HepG2 (cell line): ENCODE data around the gene CACNG7. TPM values are rescaled to one million over a fixed set of nuclear protein-coding genes. Genes with fewer than 3 reads are reported as not detected.

ENCODE experiments used
- AGO2 ChIP-seq: fragments of 200-400 bp; formaldehyde crosslinking; optimal IDR thresholded peaks from 2 replicates; pipeline ENCODE3; 2017; ENCODE audit warnings: mild to moderate bottlenecking, low read depth, low read length, moderate library complexity
- DDIT3 ChIP-seq: sonication (generic); formaldehyde crosslinking; IDR thresholded peaks from 2 replicates; pipeline ENCODE4 v1.4.0; 2020; ENCODE audit warnings: mild to moderate bottlenecking, missing genetic modification reagents
- FOXO4 ChIP-seq: sonication (generic); formaldehyde crosslinking; conservative IDR thresholded peaks from 2 replicates; pipeline ENCODE4 v1.8.1; 2023; ENCODE audit warnings: missing genetic modification reagents
- GATAD1 ChIP-seq: IDR thresholded peaks from 2 replicates; pipeline ENCODE4 v1.6.1; 2016; ENCODE audit warnings: missing genetic modification reagents, missing compliant biosample characterization
- PHB2 ChIP-seq: fragments of 450-650 bp; IDR thresholded peaks from 2 replicates; pipeline ENCODE4 v1.6.1; 2018; ENCODE audit not compliant: partially characterized antibody
- REL ChIP-seq: sonication (generic); formaldehyde crosslinking; conservative IDR thresholded peaks from 2 replicates; pipeline ENCODE4 v1.8.0; 2022; ENCODE audit warnings: mild to moderate bottlenecking, missing genetic modification reagents, moderate library complexity
- SP4 ChIP-seq: sonication (generic); formaldehyde crosslinking; IDR thresholded peaks from 2 replicates; pipeline ENCODE4 v1.8.1; 2023; ENCODE audit warnings: mild to moderate bottlenecking, missing genetic modification reagents
- SRF ChIP-seq: IDR thresholded peaks from 2 replicates; pipeline ENCODE4 v1.6.1; 2011; ENCODE audit warnings: mild to moderate bottlenecking, low read depth, low read length, moderate library complexity
- TEAD3 ChIP-seq: optimal IDR thresholded peaks from 2 replicates; pipeline ENCODE3; 2016; ENCODE audit warnings: borderline replicate concordance
- TFAP4 ChIP-seq: sonication (generic); IDR thresholded peaks from 2 replicates; pipeline ENCODE4 v1.6.1; 2016; ENCODE audit warnings: low read depth, borderline replicate concordance
- ZBTB7B ChIP-seq: sonication (generic); formaldehyde crosslinking; IDR thresholded peaks from 2 replicates; pipeline ENCODE4 v1.4.0; 2020; ENCODE audit warnings: missing genetic modification reagents
- ZFP91 ChIP-seq: sonication (generic); formaldehyde crosslinking; IDR thresholded peaks from 2 replicates; pipeline ENCODE4 v1.9.0; 2022; ENCODE audit warnings: missing genetic modification reagents, mild to moderate bottlenecking, borderline replicate concordance
- ZNF451 ChIP-seq: sonication (generic); formaldehyde crosslinking; IDR thresholded peaks from 2 replicates; pipeline ENCODE4 v1.5.0; 2020; ENCODE audit warnings: mild to moderate bottlenecking, missing genetic modification reagents
- ZNF609 ChIP-seq: sonication (generic); formaldehyde crosslinking; IDR thresholded peaks from 2 replicates; pipeline ENCODE4 v1.4.0; 2020; ENCODE audit warnings: mild to moderate bottlenecking, missing genetic modification reagents, borderline replicate concordance
- ZNF770 ChIP-seq: sonication (generic); formaldehyde crosslinking; IDR thresholded peaks from 2 replicates; pipeline ENCODE4 v1.5.0; 2020; ENCODE audit warnings: mild to moderate bottlenecking, missing genetic modification reagents
- ZNF790 ChIP-seq: sonication (generic); formaldehyde crosslinking; IDR thresholded peaks from 2 replicates; pipeline ENCODE4 v1.8.0; 2022; ENCODE audit warnings: missing genetic modification reagents, mild to moderate bottlenecking, borderline replicate concordance
- polyA plus RNA-seq, 8 experiments: library from polyadenylated mRNA; depleted of rRNA in 3 of 8; stranded (reverse) in 7 of 8; unstranded in 1 of 8; fragments of >200 nt; fragmentation: Illumina TruSeq in 4 of 8; extraction: Trizol in 4 of 8; gene quantifications; 2 replicates each; pipeline versions ENCODE4 v1.2.1 to v1.2.3, GENCODE V29; 2011 to 2016; ENCODE audit warnings: low read depth in 4 of 8, missing spikeins in 1 of 8, mixed read lengths in 1 of 8; ENCODE audit not compliant: insufficient read depth in 1 of 8
- total RNA-seq, 5 experiments: library from RNA; depleted of rRNA; stranded (reverse); fragments of >200 nt; fragmentation: Illumina TruSeq; extraction: Trizol; gene quantifications; 2 replicates each; pipeline ENCODE4 v1.2.3, GENCODE V29; 2016; ENCODE audit warnings: low read depth in 1 of 5

Gene CACNG7
- total and polyA plus RNA-seq, 2 of the 13 experiments (the other 11 are each of a cell fraction or from before 2014, with no cell fraction given) = not detected

- TF ChIP-seq ZNF609 (CRISPR knock-in tag) (peak; percentile 37; the same call in 1 of the 2 replicates), ZNF770 (CRISPR knock-in tag) (0 out of 2 replicates have a peak, but pooled peaks have one; percentile 19), TFAP4 (peak; percentile 39; the same call in 1 of the 2 replicates), SRF (peak; percentile 94), TEAD3 (peak; percentile 15), ZBTB7B (CRISPR knock-in tag) (no peak), ZNF451 (CRISPR knock-in tag) (0 out of 2 replicates have a peak, but pooled peaks have one; percentile 57), SP4 (peak; percentile 54; the same call in 1 of the 2 replicates), ZFP91 (CRISPR knock-in tag) (peak; percentile 76; the same call in 1 of the 2 replicates), DDIT3 (CRISPR knock-in tag) (0 out of 2 replicates have a peak, but pooled peaks have one; percentile 58), FOXO4 (CRISPR knock-in tag) (0 out of 2 replicates have a peak, but pooled peaks have one; percentile 60), AGO2 (peak; percentile 98), GATAD1 (peak; percentile 32; the same call in 1 of the 2 replicates), REL (CRISPR knock-in tag) (no peak), PHB2 (no peak), ZNF790 (CRISPR knock-in tag) (no peak)
Measured at GRCh38 chr19:53868892-53869804, 39.9 kb upstream of the CACNG7 start (continued).
